ENCODE data around the gene ATOSB. TPM values are rescaled to one million over a fixed set of nuclear protein-coding genes. Genes with fewer than 3 reads are reported as not detected.

ATOSB gene
- total and polyA plus RNA-seq, 9 donors: 2.5 to 12.2 (median 7.1) TPM

DNA sequence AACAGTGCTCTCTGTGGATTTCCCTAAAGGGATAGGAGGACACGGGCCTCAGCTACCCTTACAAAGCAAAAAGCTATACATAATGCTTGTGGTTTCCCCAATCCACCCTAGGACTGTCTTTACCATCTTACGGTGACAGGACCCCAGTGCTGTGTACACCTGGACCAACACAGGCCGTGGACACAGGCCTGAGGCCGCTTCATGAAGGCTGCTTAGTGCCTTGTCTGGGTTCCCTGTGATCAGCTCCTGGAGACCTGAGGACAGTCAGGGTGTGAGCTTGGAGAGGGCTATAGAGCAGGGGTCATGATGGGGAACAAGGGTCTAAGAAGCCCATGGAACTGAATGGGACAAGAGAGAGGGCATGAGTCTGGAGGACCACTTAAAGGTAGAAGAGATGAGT, 38.8 kb downstream of the ATOSB start:
- Histone ChIP-seq H3K4me1 (ENCODE audit: insufficient read depth) (peaks cover 10% of the 10 kb centered on the region), H3K27me3 (no peaks in the 10 kb centered on the region), H3K36me3 (no peaks in the 10 kb centered on the region), H3K9me3 (no peaks in the 10 kb centered on the region), H3K27ac (no peak overlapping the region), H3K4me3 (no peak overlapping the region)
- no peak for DNase-seq
- intact Hi-C loops (cut with DNase I): loop anchor here in 1 of 4 donors (10.0 kb wide), 1 partner anchor 82 kb away; no protein-coding TSS in a partner anchor
- no peak for TF ChIP-seq EP300 (IDR thresholded peaks at IDR 0.05)
- no peak for TF ChIP-seq POLR2A (IDR thresholded peaks at IDR 0.05)
- TF ChIP-seq, protein P1, sequence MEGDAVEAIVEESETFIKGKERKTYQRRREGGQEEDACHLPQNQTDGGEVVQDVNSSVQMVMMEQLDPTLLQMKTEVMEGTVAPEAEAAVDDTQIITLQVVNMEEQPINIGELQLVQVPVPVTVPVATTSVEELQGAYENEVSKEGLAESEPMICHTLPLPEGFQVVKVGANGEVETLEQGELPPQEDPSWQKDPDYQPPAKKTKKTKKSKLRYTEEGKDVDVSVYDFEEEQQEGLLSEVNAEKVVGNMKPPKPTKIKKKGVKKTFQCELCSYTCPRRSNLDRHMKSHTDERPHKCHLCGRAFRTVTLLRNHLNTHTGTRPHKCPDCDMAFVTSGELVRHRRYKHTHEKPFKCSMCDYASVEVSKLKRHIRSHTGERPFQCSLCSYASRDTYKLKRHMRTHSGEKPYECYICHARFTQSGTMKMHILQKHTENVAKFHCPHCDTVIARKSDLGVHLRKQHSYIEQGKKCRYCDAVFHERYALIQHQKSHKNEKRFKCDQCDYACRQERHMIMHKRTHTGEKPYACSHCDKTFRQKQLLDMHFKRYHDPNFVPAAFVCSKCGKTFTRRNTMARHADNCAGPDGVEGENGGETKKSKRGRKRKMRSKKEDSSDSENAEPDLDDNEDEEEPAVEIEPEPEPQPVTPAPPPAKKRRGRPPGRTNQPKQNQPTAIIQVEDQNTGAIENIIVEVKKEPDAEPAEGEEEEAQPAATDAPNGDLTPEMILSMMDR (IDR thresholded peaks at IDR 0.05): no peak
- WGBS, 3 donors: 88 to 93% (median 89%) methylated on average over 4 of the region's 4 CpGs

DNA sequence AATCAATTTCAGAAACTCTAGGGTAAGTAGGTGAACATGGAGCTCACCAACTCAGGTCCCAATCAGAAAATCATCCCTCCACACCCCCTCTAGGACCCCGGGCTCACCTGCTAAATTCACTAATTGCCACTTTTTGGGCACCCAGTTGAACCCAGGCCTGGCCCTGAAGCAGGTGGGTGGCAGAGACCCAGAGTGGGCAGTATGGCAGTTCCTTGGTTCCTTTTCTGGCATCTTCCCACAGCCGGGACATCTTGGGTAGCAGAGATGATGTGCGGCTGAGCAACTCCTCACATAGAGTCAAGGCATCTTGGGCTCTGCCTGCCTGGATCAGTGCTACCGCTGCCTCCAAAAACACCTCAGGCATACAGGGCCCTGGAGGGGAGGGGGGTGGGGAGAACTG, 40.3 kb downstream of the ATOSB start:
- Histone ChIP-seq H3K36me3 (no peaks in the 10 kb centered on the region), H3K27ac (no peak overlapping the region), H3K9me3 (no peaks in the 10 kb centered on the region), H3K4me1 (ENCODE audit: insufficient read depth) (peaks cover 12% of the 10 kb centered on the region), H3K27me3 (no peaks in the 10 kb centered on the region), H3K4me3 (no peak overlapping the region)
- WGBS, 3 donors: 91 to 95% (median 94%) methylated on average over 4 of the region's 4 CpGs
- intact Hi-C loops (cut with DNase I): loop anchor here in 1 of 4 donors (10.0 kb wide), 1 partner anchor 81 kb away; no protein-coding TSS in a partner anchor
- no peak for DNase-seq
- TF ChIP-seq, protein P1 (IDR thresholded peaks at IDR 0.05): no peak
- TF ChIP-seq EP300 (IDR thresholded peaks at IDR 0.05) (no peak), POLR2A (IDR thresholded peaks at IDR 0.05) (no peak)

DNA sequence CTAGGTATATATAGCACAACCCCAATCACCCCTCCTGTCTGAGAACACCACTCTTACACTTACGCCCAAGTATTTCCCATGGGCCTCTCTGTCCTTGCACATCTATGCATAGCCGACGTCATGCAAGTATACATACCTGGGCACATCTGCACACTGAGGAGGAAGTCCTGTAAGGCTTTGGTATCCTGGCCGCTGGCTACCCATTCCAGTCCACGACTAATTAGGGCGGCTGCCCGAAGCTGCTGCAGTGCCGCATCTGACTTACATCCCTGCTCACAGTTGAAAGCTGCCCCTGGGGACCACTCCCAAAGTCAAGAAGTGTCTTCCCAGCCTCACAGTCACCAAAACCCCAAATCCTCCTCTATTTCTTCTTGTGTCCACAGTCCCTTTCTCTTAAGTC, 40.9 kb downstream of the ATOSB start:
- intact Hi-C loops (cut with DNase I): loop anchor here in 2 of 4 donors (5.0 to 10.0 kb wide), 3 partner anchors 38 to 80 kb away; no protein-coding TSS in a partner anchor
- H3K9me3 ChIP-seq: no peaks in the 10 kb centered on the region
- no peak overlapping the region for H3K4me3 ChIP-seq
- no peaks in the 10 kb centered on the region for H3K36me3 ChIP-seq
- no peak for DNase-seq
- no peak overlapping the region for H3K27ac ChIP-seq
- 91 to 95% (median 93%) methylated on average over 8 of the region's 8 CpGs for WGBS, 3 donors
- peaks cover 16% of the 10 kb centered on the region for H3K4me1 ChIP-seq (ENCODE audit: insufficient read depth)
- no peaks in the 10 kb centered on the region for H3K27me3 ChIP-seq
- TF ChIP-seq, protein P1 (IDR thresholded peaks at IDR 0.05): no peak
- TF ChIP-seq EP300 (IDR thresholded peaks at IDR 0.05) (no peak), POLR2A (IDR thresholded peaks at IDR 0.05) (no peak)

DNA sequence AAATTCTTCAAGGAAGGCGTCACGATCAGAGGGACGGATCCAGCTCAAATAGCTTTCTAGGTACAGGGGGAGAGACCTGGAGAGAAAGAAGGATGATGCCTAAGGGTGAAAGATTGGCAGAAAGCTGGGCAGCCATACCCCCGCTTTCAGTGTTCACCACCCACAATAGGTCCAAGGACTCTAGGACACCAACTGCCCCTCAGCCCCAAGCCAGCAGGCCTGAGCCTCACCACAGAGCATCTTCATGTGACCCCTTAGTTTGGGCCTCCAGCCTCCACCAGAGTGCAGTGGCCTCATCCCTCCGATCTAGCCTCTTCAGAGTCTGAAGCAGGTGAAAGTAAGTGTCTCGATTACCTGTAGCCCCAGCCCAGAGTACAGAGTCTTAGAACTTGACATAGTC, 41.5 kb downstream of the ATOSB start:
- no peak for DNase-seq
- intact Hi-C loops (cut with DNase I): loop anchor here in 2 of 4 donors (5.0 to 10.0 kb wide), 3 partner anchors 38 to 79 kb away; no protein-coding TSS in a partner anchor
- no peaks in the 10 kb centered on the region for H3K27me3 ChIP-seq
- no peaks in the 10 kb centered on the region for H3K36me3 ChIP-seq
- peaks cover 14% of the 10 kb centered on the region for H3K4me1 ChIP-seq (ENCODE audit: insufficient read depth)
- H3K9me3 ChIP-seq: no peaks in the 10 kb centered on the region
- H3K27ac ChIP-seq: no peak overlapping the region
- TF ChIP-seq, protein P1 (IDR thresholded peaks at IDR 0.05): no peak
- 94 to 96% (median 95%) methylated on average over 6 of the region's 6 CpGs for WGBS, 3 donors
- no peak overlapping the region for H3K4me3 ChIP-seq

Data from ovary (tissue), 9 donors.